ENCODE data around the gene SLC9A3.

Gene SLC9A3

DNA sequence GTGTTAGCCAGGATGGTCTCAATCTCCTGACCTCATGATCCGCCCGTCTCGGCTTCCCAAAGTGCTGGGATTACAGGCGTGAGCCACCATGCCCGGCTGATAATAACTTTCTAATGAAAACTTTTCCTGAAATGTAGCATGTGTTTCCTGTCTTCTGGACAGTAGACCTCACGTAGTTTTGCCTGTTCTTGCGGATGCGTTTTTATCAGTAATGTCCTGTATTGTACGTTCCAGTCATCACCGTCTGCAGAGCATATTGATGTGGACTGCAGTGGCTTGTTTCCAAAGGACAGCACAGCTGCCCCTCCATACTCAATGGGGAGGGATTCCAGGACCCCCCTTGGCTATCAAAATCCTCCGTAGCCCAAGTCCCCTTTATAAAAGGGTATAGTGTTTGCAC lies 68.4 kb downstream of the SLC9A3 start:
- no peak for DNase-seq

DNA sequence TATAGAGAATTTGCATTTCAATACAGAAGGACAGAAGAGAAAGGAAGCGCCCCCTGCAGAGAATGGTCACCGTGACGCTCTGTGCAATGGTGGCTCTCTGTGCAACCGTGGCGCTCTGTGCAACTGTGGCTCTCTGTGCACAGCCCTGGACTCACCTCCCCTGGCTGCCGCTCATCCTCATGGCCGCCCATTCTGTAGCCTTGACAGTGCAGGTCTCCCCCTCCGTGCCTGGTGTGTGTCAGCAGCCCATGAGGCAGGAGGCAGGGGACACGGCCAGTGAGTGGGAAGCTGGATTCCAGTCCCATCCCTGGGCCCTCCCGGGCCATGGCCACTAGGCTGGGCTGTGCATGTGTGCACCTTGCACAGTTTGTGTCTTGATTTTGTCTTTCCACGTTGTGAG lies 69.3 kb downstream of the SLC9A3 start:
- no peak for DNase-seq

- DNase-seq = no peak
These were observed 70.3 kb downstream of the SLC9A3 start for GRCh38 chr5:453725-454481.

DNA sequence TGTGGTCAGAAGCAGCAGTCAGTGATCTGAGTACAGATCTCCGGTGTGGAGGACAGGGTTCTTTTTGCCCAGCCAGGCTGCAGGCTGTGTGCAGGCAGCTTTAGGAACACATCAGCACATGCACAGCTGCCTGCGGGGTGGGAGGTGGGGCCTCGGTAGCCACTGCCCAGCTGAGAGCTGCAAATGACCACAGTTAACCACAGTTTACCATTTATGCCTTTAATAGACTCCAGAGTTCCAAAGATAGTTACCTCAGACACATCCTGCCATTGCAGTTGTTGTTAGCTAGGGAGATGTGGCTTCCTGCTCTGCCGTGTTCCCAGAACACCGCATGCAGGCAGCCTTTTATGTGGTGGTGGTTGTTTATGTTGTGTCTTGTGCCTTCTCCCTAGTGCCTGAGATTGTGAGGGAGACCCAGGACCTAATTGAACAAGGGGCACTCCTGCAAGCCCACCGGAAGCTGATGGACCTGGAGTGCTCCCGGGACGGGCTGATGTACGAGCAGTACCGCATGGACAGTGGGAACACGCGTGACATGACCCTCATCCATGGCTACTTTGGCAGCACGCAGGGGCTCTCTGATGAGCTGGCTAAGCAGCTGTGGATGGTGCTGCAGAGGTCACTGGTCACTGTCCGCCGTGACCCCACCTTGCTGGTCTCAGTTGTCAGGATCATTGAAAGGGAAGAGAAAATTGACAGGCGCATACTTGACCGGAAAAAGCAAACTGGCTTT lies 71.1 kb downstream of the SLC9A3 start:
- DNase-seq = no peak

- no peak for DNase-seq
These were observed 72.4 kb downstream of the SLC9A3 start for GRCh38 chr5:451587-452458.

DNA sequence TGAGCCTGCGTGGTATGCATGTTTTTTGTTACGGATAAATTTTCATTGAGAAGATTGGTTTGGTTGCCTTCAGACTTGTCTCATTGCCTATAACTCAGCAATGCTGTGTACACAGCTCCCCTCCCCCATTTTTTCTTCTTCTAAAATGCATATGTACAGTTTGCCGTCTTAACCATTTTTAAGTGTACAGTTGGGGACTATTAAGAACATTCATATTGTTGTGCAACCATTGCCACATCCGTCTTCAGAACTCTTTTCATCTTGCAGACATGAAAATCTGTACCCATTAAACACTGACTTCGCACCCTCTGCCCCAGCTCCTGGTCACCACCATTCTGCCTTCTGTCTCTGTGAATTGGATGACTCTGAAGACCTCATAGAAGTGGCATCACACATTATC lies 75.1 kb downstream of the SLC9A3 start:
- no peak for DNase-seq

- no peak for DNase-seq
These were observed 75.5 kb downstream of the SLC9A3 start for GRCh38 chr5:448766-449090.

GRCh38 chr5:448061-448765 lies 76.0 kb downstream of the SLC9A3 start:
- no peak for DNase-seq

DNA sequence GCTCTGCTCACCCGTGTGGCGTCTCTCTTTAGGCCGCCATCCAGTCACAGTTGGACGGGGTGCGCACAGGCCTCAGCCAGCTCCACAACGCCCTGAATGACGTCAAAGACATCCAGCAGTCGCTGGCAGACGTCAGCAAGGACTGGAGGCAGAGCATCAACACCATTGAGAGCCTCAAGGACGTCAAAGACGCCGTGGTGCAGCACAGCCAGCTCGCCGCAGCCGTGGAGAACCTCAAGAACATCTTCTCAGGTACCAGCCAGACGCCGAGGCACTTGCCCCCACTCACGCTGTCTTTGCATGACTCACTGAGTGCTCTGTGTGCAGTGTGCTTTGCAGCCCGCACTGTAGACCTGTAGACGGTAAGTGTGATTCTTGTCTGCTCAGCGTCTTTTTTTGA lies 76.7 kb downstream of the SLC9A3 start:
- DNase-seq = no peak

DNA sequence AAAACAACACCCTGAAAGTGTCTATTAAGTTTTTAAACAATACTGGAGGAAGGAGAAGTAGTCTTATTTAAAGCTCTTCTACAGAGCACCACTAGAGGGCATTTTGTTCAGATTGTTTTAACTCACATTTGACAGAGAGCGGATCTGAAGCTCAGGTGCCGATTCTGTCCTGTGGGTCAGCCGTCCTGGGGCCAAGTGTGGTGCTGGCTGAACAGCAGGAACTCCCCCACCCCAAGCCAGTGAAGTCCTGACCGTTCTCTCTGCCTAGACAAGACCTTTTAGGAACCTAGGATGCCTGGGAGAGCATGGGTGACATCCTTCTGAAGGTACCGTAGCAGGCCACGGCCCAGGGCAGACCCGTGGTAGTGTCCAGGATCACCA lies 77.4 kb downstream of the SLC9A3 start:
- DNase-seq = peak; percentile 42

DNA sequence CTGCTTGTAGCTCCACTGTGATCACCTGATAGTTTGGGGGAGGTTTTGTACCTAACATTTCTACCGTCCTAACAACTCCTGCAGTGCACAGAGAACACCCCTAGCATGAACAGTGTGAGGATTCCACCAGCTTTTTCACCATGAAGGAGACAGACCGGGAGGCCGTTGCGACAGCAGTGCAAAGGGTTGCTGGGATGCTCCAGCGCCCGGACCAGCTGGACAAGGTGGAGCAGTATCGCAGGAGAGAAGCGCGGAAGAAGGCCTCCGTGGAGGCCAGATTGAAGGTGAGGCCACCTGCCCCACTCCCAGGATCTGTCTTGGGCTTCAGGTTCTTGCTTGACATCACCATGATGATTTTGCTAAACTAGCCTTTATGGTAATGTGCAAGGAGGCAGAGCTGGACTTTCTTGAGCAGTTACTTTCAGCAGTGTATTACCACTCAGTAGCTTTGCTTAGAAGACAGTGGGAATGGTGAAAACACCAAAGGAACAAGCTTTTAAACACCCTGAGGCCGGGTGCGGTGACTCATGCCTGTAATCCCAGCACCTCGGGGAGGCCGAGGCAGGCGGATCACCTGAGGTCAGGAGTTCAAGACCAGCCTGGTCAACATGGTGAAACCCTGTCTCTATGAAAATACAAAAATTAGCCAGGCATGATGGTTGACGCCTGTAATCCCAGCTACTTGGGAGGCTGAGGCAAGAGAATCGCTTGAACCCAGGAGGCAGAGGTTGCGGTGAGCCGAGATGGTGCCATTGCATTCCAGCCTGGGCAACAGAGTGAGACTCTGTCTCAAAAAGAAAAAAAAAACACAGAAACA lies 78.0 kb downstream of the SLC9A3 start:
- DNase-seq = no peak

GRCh38 chr5:445591-445990 lies 78.7 kb downstream of the SLC9A3 start:
- DNase-seq = no peak

GRCh38 chr5:444226-444625 lies 80.0 kb downstream of the SLC9A3 start:
- DNase-seq = no peak

GRCh38 chr5:443239-444151 lies 80.8 kb downstream of the SLC9A3 start:
- no peak for DNase-seq

- peak; percentile 13 for DNase-seq
These were observed 81.7 kb downstream of the SLC9A3 start, which contains the start of gene EXOC3 for GRCh38 chr5:442335-443238. TSS of gene EXOC3 (plus strand) at chr5:443176. CDS start at chr5:446206, 3,030 bp downstream.

DNA sequence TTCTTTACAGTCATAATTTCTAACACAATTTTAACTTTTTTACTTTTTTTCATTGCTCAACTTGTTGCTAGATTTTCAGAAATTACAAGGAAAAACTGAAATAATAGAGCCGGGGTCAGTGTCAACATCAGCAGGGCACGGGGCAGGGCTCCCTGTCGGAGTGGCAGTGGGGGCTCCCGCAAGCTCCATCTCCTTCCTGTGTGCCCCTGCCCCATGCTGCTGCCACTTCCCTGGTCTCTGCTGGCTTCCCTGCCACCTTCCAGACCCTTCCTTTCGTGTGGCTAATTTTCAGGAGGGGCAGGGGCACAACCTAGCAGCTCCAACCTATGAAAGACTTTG lies 82.3 kb downstream of the SLC9A3 start:
- no peak for DNase-seq

GRCh38 chr5:440401-441201 lies 83.6 kb downstream of the SLC9A3 start:
- DNase-seq = no peak

DNA sequence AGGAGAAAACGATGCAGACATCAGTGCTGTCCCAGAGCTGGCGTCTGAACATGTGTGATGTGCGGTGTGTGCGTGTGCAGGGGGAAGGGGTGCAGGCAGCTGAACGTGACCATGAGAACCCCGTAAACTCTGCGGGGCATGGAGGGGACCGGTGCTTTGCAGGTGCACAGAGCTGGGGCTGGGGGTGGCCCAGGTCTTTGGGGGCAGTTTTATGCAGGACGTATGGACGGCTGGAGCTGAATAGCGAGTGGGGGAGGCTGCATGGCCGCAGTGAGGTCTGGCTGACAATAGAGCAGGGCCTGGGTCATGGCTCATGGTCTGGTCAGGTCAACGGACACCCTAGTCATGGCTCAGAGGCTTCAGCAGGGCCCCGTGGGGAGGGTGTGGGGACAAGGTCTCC lies 84.6 kb downstream of the SLC9A3 start:
- DNase-seq = no peak

DNA sequence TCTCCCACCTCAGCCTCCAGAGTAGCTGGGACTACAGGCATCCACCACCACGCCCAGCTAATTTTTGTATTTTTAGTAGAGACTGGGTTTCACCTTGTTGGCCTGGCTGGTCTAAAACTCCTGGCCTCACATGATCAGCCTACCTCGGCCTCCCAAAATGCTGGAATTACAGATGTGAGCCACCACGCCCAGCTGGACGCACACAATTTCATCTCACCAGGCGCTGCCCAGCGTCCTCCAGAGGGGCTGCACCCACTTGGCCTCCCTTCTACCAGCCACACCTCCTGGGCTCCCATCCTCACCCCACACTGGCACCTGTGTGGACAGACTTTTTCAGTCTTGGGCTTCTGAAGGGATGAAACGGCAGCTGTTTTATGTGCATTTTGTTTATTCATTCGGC lies 85.1 kb downstream of the SLC9A3 start:
- DNase-seq = no peak
